ENCODE results near the gene DNAJC25. TPM values are rescaled to one million over a fixed set of nuclear protein-coding genes. Genes with fewer than 3 reads are reported as not detected.

Gene DNAJC25
- total RNA-seq, 1 donor, result 8.3 TPM

DNA sequence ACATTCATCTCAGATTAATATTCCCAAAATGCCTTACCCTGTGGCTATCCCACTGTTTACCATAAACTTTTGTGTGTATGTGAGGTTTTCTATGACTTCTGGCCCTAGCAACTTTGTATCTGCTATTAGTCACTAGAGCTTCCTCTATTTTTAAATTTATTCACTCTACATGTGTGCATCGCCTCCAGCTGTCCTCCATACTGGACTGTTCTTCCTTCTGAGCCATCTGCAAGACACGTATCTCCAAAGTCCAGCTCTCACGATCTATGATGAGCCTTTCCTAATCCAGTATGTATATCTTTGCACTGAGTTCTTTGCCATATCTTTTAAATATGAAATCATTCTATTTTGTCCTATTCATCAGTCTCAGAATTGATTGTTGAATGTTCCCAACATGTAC is 28.6 kb downstream of the DNAJC25 start:
- Histone ChIP-seq H3K4me2 (ENCODE audit: insufficient read depth, low read length) (no peak overlapping the region), H3K79me2 (ENCODE audit: insufficient read depth, low read length) (peaks cover 27% of the 10 kb centered on the region), H3K9me3 (ENCODE audit: low read depth, low read length) (no peaks in the 10 kb centered on the region), H3K4me3 (ENCODE audit: insufficient read depth, low read length) (no peak overlapping the region), H3K27ac (ENCODE audit: low read depth, low read length) (no peak overlapping the region), H3K4me1 (ENCODE audit: insufficient read depth, low read length) (peaks cover 10% of the 10 kb centered on the region), H2AFZ (ENCODE audit: low read length) (no peak overlapping the region), H3K36me3 (ENCODE audit: insufficient read depth, low read length) (peaks cover 6% of the 10 kb centered on the region), H3K27me3 (ENCODE audit: insufficient read depth, low read length) (no peaks in the 10 kb centered on the region), H4K20me1 (ENCODE audit: insufficient read depth, low read length) (peaks cover 14% of the 10 kb centered on the region)
- TF ChIP-seq, protein P1, sequence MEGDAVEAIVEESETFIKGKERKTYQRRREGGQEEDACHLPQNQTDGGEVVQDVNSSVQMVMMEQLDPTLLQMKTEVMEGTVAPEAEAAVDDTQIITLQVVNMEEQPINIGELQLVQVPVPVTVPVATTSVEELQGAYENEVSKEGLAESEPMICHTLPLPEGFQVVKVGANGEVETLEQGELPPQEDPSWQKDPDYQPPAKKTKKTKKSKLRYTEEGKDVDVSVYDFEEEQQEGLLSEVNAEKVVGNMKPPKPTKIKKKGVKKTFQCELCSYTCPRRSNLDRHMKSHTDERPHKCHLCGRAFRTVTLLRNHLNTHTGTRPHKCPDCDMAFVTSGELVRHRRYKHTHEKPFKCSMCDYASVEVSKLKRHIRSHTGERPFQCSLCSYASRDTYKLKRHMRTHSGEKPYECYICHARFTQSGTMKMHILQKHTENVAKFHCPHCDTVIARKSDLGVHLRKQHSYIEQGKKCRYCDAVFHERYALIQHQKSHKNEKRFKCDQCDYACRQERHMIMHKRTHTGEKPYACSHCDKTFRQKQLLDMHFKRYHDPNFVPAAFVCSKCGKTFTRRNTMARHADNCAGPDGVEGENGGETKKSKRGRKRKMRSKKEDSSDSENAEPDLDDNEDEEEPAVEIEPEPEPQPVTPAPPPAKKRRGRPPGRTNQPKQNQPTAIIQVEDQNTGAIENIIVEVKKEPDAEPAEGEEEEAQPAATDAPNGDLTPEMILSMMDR (IDR thresholded peaks at IDR 0.05; ENCODE audit: extremely low read depth, low read depth, low read length), result no peak
- no peak for DNase-seq (ENCODE audit: insufficient read length, low spot score, missing footprints)

DNA sequence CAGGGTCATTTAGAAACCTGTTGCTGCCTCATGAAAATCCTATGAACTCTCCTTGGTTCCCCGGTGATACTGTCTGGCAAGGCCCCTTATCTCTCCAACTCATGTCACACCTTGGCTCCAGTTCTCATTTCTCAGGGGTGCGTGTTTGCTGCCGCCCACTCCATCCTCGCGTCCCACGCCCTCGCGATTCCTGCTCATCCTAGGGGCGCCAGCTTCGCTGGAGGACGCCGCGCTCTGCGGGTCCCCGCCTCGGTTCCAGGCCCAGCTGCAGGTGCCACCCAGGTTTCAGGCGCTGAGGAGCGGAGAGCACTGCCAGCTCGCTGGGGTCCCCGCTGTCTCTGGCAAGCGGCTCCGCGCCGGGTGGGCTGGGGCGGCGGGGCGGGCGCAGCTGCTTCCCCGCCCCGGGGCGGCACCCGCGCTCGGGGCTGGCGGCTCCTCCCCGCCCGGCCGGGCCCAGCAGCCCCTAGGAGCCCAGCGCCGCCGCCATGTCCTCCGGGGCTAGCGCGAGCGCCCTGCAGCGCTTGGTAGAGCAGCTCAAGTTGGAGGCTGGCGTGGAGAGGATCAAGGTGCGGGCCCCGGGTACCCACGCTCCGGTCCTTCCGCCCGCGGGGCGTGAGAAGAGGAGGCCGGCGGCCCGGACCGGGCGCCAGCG is 30.1 kb downstream of the DNAJC25 start, which contains the start of gene GNG10:
Gene GNG10, plus strand, starts transcription at position 456 of the 652 bp plus-strand sequence. Its CDS starts 30 bp downstream, at position 486.
- TF ChIP-seq, protein P1 (IDR thresholded peaks at IDR 0.05; ENCODE audit: extremely low read depth, low read depth, low read length), result no peak
- H4K20me1 ChIP-seq (ENCODE audit: insufficient read depth, low read length), result peaks cover 22% of the 10 kb centered on the region
- H3K4me2 ChIP-seq (ENCODE audit: insufficient read depth, low read length), result peak within 1 kb of the TSS; percentile 95
- no peaks in the 10 kb centered on the region for H3K36me3 ChIP-seq (ENCODE audit: insufficient read depth, low read length)
- peak; percentile 98 for DNase-seq (ENCODE audit: insufficient read length, low spot score, missing footprints)
- no peaks in the 10 kb centered on the region for H3K27me3 ChIP-seq (ENCODE audit: insufficient read depth, low read length)
- peaks cover 10% of the 10 kb centered on the region for H3K4me1 ChIP-seq (ENCODE audit: insufficient read depth, low read length)
- H3K9me3 ChIP-seq (ENCODE audit: low read depth, low read length), result no peaks in the 10 kb centered on the region
- peak within 1 kb of the TSS; percentile 87 for H2AFZ ChIP-seq (ENCODE audit: low read length)
- peaks cover 40% of the 10 kb centered on the region for H3K79me2 ChIP-seq (ENCODE audit: insufficient read depth, low read length)
- H3K4me3 ChIP-seq (ENCODE audit: insufficient read depth, low read length), result peak within 1 kb of the TSS; percentile 83
- peak within 1 kb of the TSS; percentile 45 for H3K27ac ChIP-seq (ENCODE audit: low read depth, low read length)

DNA sequence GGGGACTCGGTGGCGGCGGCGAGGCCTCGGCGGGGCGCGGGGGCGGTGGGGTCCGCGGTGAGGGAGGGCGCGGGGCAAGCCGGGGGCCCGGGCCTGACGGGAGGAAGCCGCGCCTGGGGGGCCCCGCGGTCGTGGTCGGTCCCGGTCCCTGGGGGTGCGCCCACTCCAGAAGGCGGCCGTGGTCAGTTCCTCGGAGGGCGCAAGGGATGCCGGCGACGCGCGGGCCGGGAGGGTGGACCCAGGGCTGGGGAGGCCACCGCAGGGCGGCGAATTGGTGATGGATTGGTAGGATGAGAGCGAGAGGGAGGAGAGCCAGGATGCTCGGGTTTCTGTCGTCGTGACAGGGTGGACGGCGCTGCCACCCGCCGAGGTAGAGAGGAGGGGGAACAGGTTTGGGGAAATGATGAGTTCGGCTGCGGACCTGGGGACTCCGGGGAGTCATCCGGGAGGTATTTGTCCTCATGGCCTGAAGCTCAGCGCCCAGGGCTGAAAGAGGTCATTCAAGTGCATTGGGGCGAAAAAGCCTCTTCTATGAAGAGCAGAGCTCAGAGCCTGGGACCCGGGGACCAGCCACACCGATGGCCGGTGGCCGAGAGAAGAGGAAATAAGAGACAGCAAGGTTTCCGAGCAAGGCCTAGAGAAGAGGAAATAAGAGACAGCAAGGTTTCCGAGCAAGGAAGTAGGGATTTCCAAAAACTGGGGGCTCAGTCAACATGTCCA is 30.8 kb downstream of the DNAJC25 start:
- DNase-seq (ENCODE audit: insufficient read length, low spot score, missing footprints), result peak; percentile 93
- no peaks in the 10 kb centered on the region for H3K27me3 ChIP-seq (ENCODE audit: insufficient read depth, low read length)
- peak overlapping the region; percentile 83 for H3K4me3 ChIP-seq (ENCODE audit: insufficient read depth, low read length)
- TF ChIP-seq, protein P1 (IDR thresholded peaks at IDR 0.05; ENCODE audit: extremely low read depth, low read depth, low read length), result no peak
- H3K79me2 ChIP-seq (ENCODE audit: insufficient read depth, low read length), result peaks cover 44% of the 10 kb centered on the region
- H3K9me3 ChIP-seq (ENCODE audit: low read depth, low read length), result no peaks in the 10 kb centered on the region
- peaks cover 10% of the 10 kb centered on the region for H3K4me1 ChIP-seq (ENCODE audit: insufficient read depth, low read length)
- H3K27ac ChIP-seq (ENCODE audit: low read depth, low read length), result peak overlapping the region; percentile 45
- peaks cover 26% of the 10 kb centered on the region for H4K20me1 ChIP-seq (ENCODE audit: insufficient read depth, low read length)
- H2AFZ ChIP-seq (ENCODE audit: low read length), result peak overlapping the region; percentile 63
- H3K4me2 ChIP-seq (ENCODE audit: insufficient read depth, low read length), result peak overlapping the region; percentile 77
- H3K36me3 ChIP-seq (ENCODE audit: insufficient read depth, low read length), result no peaks in the 10 kb centered on the region
